NCI-H226 (cell line): ENCODE results near the gene PTPRN2.
"Not testable (repeated sequence)": the region's sequence is repeated elsewhere in the genome, so short reads cannot be mapped to it uniquely, and the experiment has no call there.

Experiments
- DNase-seq: peaks from one replicate; pipeline ENCODE4 v3.0.0-alpha.2; 2015

Gene PTPRN2

DNA sequence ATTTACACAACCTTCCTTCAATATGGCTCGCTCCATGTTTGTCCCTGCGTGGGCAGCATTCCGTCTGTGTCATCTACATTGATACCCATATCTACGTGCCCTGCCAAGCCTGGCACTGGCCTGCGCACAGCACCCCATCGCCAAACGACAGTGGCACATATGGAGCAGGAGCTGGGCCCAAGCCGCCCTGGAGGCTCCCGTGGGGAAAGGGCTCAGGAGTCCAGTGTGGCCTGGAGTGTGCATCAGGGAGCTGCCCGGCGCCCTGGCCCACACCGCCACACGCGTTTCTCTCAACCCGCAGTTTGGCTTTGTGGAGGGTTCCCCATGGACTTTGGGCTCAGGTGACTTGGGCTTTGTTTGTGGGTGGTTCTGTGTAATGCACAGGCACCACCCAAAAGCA is 273.2 kb downstream of the PTPRN2 start:
- DNase-seq: no peak

GRCh38 chr7:158313931-158314330 is 273.7 kb downstream of the PTPRN2 start:
- no peak for DNase-seq

GRCh38 chr7:158312789-158313188 is 274.8 kb downstream of the PTPRN2 start:
- DNase-seq: no peak

DNA sequence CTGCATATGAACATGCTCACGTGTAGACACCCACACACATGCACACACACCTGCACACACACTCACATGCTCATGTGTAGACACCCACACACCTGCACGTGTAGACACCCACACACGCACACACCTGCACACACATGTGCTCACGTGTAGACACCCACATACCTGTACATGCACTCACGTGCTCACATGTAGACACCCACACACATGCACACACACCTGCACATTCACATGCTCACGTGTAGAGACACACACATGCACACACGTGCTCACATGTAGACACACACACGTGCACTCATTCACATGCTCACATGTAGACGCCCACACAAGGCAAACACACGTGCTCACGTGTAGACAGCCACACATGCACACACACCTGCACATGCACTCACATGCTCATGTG is 275.8 kb downstream of the PTPRN2 start:
- DNase-seq: no peak

DNA sequence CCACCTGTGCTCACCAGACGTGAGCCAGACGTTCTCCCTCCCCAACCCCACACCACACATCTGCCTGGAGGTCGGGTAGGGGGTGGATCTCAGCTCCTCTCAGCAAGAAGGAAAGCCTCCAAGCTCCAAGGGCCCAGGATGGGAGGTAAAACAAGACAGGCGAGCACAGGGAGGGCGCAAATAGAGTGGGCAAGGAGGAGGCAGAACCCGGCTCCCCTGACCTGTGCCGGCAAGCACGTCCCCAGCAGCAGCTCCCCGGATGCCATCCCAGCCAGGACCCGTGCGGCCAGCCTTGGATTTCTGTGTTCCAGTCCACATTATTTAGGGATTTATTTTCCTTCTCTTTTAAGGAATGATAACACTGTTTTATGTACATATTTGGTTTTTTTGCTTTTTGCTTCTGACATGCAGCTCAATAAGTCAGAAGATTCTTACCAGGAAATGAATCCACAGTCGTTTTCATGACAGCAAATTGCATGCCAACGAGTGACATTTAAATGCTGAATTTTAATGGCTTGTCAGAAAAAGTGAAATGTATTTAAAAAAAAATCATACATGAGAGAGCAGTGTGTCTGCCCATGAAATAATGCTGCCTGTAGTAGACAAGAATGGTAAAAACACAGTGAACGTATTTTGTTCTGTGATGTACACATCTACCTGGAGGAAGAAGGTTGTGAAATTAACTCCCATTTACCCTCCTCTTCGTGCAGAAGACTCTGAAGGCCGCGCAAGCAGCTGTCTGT is 276.5 kb downstream of the PTPRN2 start:
- DNase-seq: no peak

DNA sequence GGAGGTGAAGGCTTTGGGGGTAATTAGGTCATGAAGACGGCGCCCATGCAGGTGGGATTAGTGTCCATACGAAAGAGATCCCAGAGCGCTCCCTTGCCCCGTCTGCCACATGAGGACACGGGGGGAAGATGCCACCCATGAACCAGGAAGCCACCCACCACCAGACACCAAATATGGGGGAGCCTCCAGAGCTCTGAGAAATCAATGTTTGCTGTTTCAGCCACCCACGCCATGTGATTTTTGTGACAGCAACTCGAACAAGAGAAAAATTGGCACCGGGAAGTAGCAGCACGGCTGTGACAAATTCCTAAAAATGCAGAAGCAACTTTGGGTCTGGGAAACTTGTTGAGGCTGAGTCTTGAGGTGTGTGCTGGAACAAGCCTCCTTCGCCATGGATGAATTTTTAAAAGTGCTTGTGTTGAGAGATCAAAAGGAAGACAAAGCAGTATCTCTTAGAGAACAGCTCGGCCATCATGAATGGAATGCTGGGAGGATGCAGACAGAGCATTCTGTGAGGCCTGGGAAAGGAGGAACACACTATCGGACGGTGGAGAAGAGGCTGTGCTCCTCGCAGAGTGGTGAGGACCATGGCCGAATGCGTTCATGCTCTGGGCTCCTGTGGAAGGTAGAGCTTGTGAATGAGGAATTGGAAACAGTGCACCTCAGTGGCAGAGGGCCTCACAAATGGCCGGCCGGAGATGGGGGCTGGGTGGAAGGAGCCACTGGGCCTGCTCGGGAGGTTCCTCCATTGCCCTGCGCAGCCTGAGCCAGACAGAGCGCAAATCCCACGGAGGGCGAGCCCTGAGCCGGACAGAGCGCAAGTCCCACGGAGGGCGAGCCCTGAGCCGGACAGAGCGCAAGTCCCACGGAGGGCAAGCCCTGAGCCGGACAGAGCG is 277.5 kb downstream of the PTPRN2 start:
- no peak for DNase-seq

- no peak for DNase-seq
Measured at GRCh38 chr7:158308001-158308400, 279.6 kb downstream of the PTPRN2 start.

DNA sequence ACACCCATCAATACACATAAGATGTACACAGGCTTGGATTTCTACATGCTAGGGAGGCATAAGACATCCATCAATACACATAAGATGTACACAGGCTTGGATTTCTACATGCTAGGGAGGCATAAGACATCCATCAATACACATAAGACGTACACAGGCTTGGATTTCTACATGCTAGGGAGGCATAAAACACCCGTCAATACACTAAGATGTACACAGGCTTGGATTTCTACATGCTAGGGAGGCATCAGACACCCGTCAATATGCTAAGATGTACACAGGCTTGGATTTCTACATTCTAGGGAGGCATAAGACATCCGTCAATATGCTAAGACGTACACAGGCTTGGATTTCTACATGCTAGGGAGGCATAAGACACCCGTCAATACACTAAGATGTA is 283.6 kb downstream of the PTPRN2 start:
- not testable (repeated sequence) for DNase-seq

GRCh38 chr7:158303121-158303520 is 284.5 kb downstream of the PTPRN2 start:
- no peak for DNase-seq

DNA sequence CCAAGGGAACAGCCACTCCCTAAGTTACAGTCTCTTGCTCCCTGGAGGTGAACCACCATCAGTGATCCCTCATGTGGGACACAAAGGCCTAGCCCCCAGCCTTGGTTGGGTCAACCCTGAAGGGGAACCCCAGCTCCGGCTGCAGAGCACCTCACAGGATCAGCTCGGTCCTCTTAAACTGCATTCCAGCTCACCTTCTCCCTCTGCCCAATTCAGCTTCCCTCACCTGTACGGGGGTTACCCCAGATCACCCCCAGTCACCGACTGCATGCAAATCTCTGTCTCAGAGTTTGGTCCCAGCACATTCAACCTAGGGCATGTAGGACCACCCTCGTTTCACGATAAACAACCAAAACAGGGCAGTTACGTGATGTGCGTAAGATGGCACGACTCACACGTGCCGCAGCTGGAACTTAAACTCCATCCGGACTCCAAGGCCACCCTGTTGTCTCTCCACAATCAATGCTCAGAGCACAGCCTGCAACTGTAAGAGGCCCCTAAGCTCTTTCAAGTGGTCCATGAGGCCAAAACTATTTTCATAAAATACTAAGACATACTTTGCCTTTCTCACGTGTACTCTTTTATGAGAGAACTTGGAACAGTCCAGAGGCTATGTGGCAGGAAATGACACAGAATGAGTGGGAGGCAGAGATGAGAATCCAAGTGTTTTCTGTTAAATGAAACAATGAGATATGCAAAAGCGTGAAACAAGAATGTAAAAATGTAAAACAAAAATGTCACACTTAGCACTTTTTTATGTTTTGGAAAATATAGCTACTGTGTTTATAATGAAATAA is 285.2 kb downstream of the PTPRN2 start:
- no peak for DNase-seq

- no peak for DNase-seq
Measured at GRCh38 chr7:158301207-158301606, 286.4 kb downstream of the PTPRN2 start.

- DNase-seq: no peak
Measured at GRCh38 chr7:158300427-158300826, 287.2 kb downstream of the PTPRN2 start.

DNA sequence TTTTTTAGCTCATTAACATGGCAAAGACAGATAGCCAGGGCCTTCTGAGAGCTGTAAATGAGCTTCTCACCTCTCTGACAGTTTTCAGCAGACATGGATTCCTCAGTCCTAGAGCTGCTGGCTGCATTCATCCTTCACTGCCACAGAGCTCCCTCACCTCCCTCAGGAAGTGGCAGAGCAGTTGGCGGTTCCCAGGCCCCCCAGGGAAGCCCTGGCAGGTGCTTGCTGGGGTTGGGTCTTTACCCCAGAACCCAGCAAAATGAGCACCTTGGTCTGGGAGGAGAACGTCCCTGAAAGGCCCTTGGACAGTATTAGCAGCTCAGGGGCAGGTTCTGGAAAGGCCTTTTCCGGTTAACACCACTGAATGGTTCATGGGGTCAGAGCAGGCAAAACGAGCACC is 288.0 kb downstream of the PTPRN2 start:
- DNase-seq: no peak

GRCh38 chr7:158296798-158297104 is 290.9 kb downstream of the PTPRN2 start:
- DNase-seq: no peak

GRCh38 chr7:158295966-158296797 is 291.4 kb downstream of the PTPRN2 start:
- no peak for DNase-seq

GRCh38 chr7:158294468-158295215 is 293.0 kb downstream of the PTPRN2 start:
- not testable (repeated sequence) for DNase-seq

DNA sequence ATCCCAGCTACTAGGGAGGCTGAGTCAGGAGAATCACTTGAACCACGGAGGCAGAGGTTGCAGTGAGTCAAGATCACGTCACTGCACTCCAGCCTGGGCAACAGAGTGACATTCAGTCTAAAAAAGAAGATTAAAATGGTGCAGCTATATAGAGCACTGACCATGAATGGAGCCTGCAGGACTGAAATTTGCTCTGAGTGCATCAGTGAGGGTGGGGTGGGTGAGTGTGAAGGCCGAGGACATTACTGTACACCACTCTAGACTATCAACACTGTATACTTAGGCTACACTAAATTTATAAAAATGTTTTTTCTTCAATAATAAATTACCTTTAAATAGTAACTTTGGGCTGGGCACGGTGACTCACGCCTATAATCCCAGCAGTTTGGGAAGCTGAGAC is 294.7 kb downstream of the PTPRN2 start:
- no peak for DNase-seq

GRCh38 chr7:158291998-158292397 is 295.6 kb downstream of the PTPRN2 start:
- no peak for DNase-seq

- no peak for DNase-seq
Measured at GRCh38 chr7:158289761-158290523, 297.7 kb downstream of the PTPRN2 start.

- no peak for DNase-seq
Measured at GRCh38 chr7:158289231-158289630, 298.4 kb downstream of the PTPRN2 start.

DNA sequence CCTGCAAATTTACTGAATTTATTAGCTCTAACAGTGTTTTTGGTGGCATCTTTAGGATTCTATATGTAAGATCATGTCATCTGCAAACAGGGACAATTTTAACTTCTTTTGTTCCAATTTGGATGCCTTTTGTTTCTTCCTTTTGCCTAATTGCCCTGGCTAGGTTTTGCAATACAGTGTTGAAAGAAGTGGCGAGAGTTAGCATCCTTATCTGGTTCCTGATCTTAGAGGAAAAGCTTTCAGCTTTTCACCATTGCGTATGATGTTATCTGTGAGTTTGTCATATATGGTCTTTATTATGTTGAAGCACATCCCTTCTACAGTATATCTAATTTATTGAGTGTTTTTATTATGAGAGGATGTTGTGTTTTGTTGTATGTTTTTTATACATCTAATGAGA is 301.4 kb downstream of the PTPRN2 start:
- no peak for DNase-seq
